GM23248 (cell line): ENCODE data around the gene CPA1. TPM values are rescaled to one million over a fixed set of nuclear protein-coding genes. Genes with fewer than 3 reads are reported as not detected.

Experiments
- DNase-seq: peaks from one replicate; pipeline ENCODE4 v3.0.0-alpha.2; 2015
- H2AFZ ChIP-seq: fragments of 200-600 bp; sonication (generic); 2 replicates; pipeline ENCODE4 v1.6.1; 2016; ENCODE audit warnings: antibody characterized with exemption
- H3F3A ChIP-seq: fragments of 200-600 bp; sonication (generic); 2 replicates; pipeline ENCODE4 v1.6.1; 2016; ENCODE audit warnings: mild to moderate bottlenecking, antibody characterized with exemption, mixed run types; ENCODE audit not compliant: insufficient read depth
- H3K27ac ChIP-seq: fragments of 200-600 bp; sonication (generic); 2 replicates; pipeline ENCODE4 v1.5.1; 2016; ENCODE audit warnings: mild to moderate bottlenecking
- H3K27me3 ChIP-seq: fragments of 200-600 bp; sonication (generic); replicated peaks from 2 replicates; pipeline ENCODE4 v1.6.1; 2016; ENCODE audit warnings: mild to moderate bottlenecking; ENCODE audit not compliant: insufficient read depth
- H3K36me3 ChIP-seq: fragments of 200-600 bp; sonication (generic); 2 replicates; pipeline ENCODE4 v1.6.1; 2016; ENCODE audit warnings: low read depth, mild to moderate bottlenecking
- H3K4me1 ChIP-seq: fragments of 200-600 bp; sonication (generic); 2 replicates; pipeline ENCODE4 v1.6.1; 2016; ENCODE audit warnings: mild to moderate bottlenecking; ENCODE audit not compliant: insufficient read depth
- H3K4me2 ChIP-seq: fragments of 200-600 bp; sonication (generic); one replicate; pipeline ENCODE4 v1.6.1; 2016; ENCODE audit warnings: mild to moderate bottlenecking; ENCODE audit not compliant: unreplicated experiment
- H3K4me3 ChIP-seq: fragments of 200-600 bp; sonication (generic); 2 replicates; pipeline ENCODE4 v1.5.1; 2016; ENCODE audit warnings: mild to moderate bottlenecking
- H3K79me2 ChIP-seq: fragments of 200-600 bp; sonication (generic); 2 replicates; pipeline ENCODE4 v1.6.1; 2016; ENCODE audit warnings: mild to moderate bottlenecking; ENCODE audit not compliant: insufficient read depth
- H3K9ac ChIP-seq: fragments of 200-600 bp; sonication (generic); 2 replicates; pipeline ENCODE4 v1.6.1; 2016; ENCODE audit warnings: mild to moderate bottlenecking
- H3K9me2 ChIP-seq: fragments of 200-600 bp; sonication (generic); 2 replicates; pipeline ENCODE4 v1.6.1; 2016; ENCODE audit warnings: mixed run types, mild to moderate bottlenecking, moderate library complexity; ENCODE audit not compliant: insufficient read depth
- H3K9me3 ChIP-seq: fragments of 200-600 bp; sonication (generic); one replicate; pipeline ENCODE4 v1.6.1; 2017; ENCODE audit warnings: low read depth
- H4K20me1 ChIP-seq: fragments of 200-600 bp; sonication (generic); 2 replicates; pipeline ENCODE4 v1.6.0; 2016; ENCODE audit not compliant: insufficient read depth
- EZH2 ChIP-seq: fragments of 200-600 bp; sonication (generic); IDR thresholded peaks from 2 replicates; pipeline ENCODE4 v1.6.1; 2018; ENCODE audit warnings: antibody characterized with exemption, mild to moderate bottlenecking; ENCODE audit not compliant: insufficient read depth, poor library complexity, severe bottlenecking
- EZH2phosphoT487 ChIP-seq: fragments of 200-600 bp; sonication (generic); IDR thresholded peaks from 2 replicates; pipeline ENCODE4 v1.6.1; 2018; ENCODE audit warnings: antibody characterized with exemption, moderate library complexity, mild to moderate bottlenecking, low read depth; ENCODE audit not compliant: insufficient read depth
- WGBS, 2 experiments: methylation state at CpG; one replicate each; pipeline ENCODE4 v1.1.6; 2015 to 2017; ENCODE audit warnings: low lambda C conversion rate in 2 of 2, low coverage in 1 of 2; ENCODE audit errors: missing lambda C conversion rate in 2 of 2; 5-methylcytosine and 5-hydroxymethylcytosine counted together
- in situ Hi-C: fragments of 300-500 bp; cut with MboI; formaldehyde crosslinking; loops from 2 replicates; pipeline ENCODE4 v1.15.0; 2020
- polyA plus RNA-seq: library from polyadenylated mRNA; unstranded; fragments of >200 nt; fragmentation: Nextera tagmentation; extraction: Ambion mirVana; gene quantifications from 2 replicates; pipeline ENCODE4 v1.2.1, GENCODE V29; 2016
- total RNA-seq: library from RNA; depleted of rRNA; stranded (reverse); fragments of >200 nt; shearing (Covaris generic); gene quantifications from 2 replicates; pipeline ENCODE4 v1.2.3, GENCODE V29; 2014

Gene CPA1
- total and polyA plus RNA-seq, 2 experiments from 2014 or later, result not detected

DNA sequence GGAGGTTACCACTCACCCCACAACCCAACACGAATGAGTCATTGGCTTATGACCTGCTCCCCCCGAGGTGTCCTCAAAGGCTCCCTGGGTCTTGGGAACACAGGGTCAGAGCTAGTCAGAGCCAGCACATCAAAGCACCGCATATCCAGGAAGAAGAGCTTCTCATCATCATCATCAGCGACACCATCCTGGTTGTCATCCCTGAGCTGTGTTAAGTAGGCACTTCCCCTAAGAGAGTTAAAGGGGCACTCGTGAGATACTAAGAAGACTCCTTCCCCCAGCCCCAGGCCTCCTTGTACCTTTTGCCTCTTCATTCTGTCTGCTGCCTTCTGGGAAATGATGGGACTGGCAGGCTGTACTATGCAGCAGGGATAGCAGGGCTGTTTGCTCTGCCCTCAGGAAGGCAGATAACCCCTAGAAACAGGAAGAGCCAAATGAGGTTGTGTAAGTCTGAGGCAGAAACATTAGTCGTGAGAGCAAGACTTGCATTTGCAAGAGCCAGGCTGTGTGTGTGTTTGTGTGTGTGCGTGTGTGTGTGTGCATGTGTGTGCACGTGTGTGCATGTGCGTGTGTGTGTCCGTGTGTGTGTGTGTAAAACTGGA lies 11.1 kb upstream of the CPA1 start:
- 14% methylated on average over 10 of the region's 10 CpGs for WGBS, 2 experiments
- Histone ChIP-seq H3K4me2 (peak overlapping the region; percentile 6), H3K9me3 (no peaks in the 10 kb centered on the region), H3K9ac (peak overlapping the region; percentile 13; the same call in 1 of the 2 replicates), H3K79me2 (no peaks in the 10 kb centered on the region), H3F3A (peaks cover 52% of the 10 kb centered on the region), H2AFZ (0 out of 2 replicates have a peak overlapping the region, but pooled peaks have one; percentile 4), H3K36me3 (no peaks in the 10 kb centered on the region), H3K27ac (peak overlapping the region; percentile 50), H4K20me1 (no peaks in the 10 kb centered on the region), H3K27me3 (no peaks in the 10 kb centered on the region), H3K4me3 (no peak overlapping the region), H3K9me2 (no peaks in the 10 kb centered on the region), H3K4me1 (peaks cover 83% of the 10 kb centered on the region)
- in situ Hi-C loops, result no loop called here
- no peak for TF ChIP-seq EZH2
- no peak for TF ChIP-seq EZH2phosphoT487
- peak; percentile 84 for DNase-seq

DNA sequence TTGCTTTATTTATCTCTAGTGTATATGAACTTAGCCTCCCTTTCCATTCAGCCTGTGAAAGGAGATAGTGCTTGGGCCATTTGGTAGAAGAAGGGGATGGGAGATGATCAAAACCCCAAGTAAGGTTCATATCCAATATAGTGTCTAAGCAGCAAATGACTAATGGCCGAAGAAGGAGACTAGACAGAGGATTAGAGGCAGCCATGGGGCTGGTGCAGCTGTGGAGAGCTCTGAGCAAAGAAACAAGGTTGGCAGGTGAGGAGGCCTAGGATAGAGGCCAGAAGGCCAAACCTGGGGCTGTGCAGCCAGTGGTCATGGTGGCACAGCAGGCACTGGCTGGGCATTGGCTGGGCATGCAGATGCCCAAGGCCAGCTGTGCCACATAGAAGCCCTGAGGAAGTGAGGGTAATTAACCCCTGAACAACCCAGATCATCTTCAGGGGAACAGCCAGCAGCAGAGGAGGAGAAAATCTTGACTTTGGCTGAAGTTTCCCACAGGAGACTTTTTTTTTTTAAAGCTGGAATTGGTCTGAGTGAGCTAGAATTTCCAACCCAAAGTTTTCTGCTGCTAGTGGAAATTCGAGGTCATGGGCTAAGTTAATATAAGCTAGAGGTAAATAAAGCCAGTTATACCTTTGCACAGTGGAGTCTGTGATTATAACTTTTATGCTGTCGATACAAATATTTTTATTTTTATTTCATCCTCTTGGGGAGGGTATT lies 10.3 kb upstream of the CPA1 start:
- Histone ChIP-seq H3K79me2 (no peaks in the 10 kb centered on the region), H3K4me3 (no peak overlapping the region), H3K4me2 (peak overlapping the region; percentile 6), H3K9ac (0 out of 2 replicates have a peak overlapping the region, but pooled peaks have one; percentile 4), H3K36me3 (no peaks in the 10 kb centered on the region), H3K27ac (peak overlapping the region; percentile 50), H3K9me2 (no peaks in the 10 kb centered on the region), H2AFZ (no peak overlapping the region), H3K27me3 (no peaks in the 10 kb centered on the region), H4K20me1 (no peaks in the 10 kb centered on the region), H3F3A (peaks cover 47% of the 10 kb centered on the region), H3K4me1 (peaks cover 77% of the 10 kb centered on the region), H3K9me3 (no peaks in the 10 kb centered on the region)
- WGBS, 2 experiments, result 49 to 54% methylated on average over 3 of the region's 3 CpGs
- in situ Hi-C loops, result no loop called here
- DNase-seq, result peak; percentile 46
- TF ChIP-seq EZH2phosphoT487 (no peak), EZH2 (no peak)

GRCh38 chr7:130371046-130371445 lies 9.2 kb upstream of the CPA1 start:
- no peak overlapping the region for H3K9ac ChIP-seq
- H4K20me1 ChIP-seq, result no peaks in the 10 kb centered on the region
- in situ Hi-C loops, result no loop called here
- no peaks in the 10 kb centered on the region for H3K36me3 ChIP-seq
- H3K27ac ChIP-seq, result no peak overlapping the region
- H3K4me2 ChIP-seq, result no peak overlapping the region
- H2AFZ ChIP-seq, result no peak overlapping the region
- DNase-seq, result peak; percentile 76
- 10 to 15% methylated on average over 3 of the region's 3 CpGs for WGBS, 2 experiments
- H3K27me3 ChIP-seq, result no peaks in the 10 kb centered on the region
- H3K9me2 ChIP-seq, result no peaks in the 10 kb centered on the region
- peaks cover 66% of the 10 kb centered on the region for H3K4me1 ChIP-seq
- H3K9me3 ChIP-seq, result no peaks in the 10 kb centered on the region
- H3K4me3 ChIP-seq, result no peak overlapping the region
- TF ChIP-seq EZH2 (no peak), EZH2phosphoT487 (no peak)
- peaks cover 41% of the 10 kb centered on the region for H3F3A ChIP-seq
- no peaks in the 10 kb centered on the region for H3K79me2 ChIP-seq

- in situ Hi-C loops, result no loop called here
- peak overlapping the region; percentile 58 for H3K4me2 ChIP-seq
- no peaks in the 10 kb centered on the region for H3K36me3 ChIP-seq
- no peaks in the 10 kb centered on the region for H4K20me1 ChIP-seq
- H3K9me2 ChIP-seq, result no peaks in the 10 kb centered on the region
- H3K79me2 ChIP-seq, result no peaks in the 10 kb centered on the region
- no peaks in the 10 kb centered on the region for H3K9me3 ChIP-seq
- H3F3A ChIP-seq, result peaks cover 41% of the 10 kb centered on the region
- H3K4me3 ChIP-seq, result no peak overlapping the region
- TF ChIP-seq EZH2 (no peak), EZH2phosphoT487 (no peak)
- DNase-seq, result no peak
- H2AFZ ChIP-seq, result peak overlapping the region; percentile 95; the same call in 1 of the 2 replicates
- H3K27ac ChIP-seq, result peak overlapping the region; percentile 94
- H3K27me3 ChIP-seq, result no peaks in the 10 kb centered on the region
- peaks cover 52% of the 10 kb centered on the region for H3K4me1 ChIP-seq
- H3K9ac ChIP-seq, result peak overlapping the region; percentile 81
- WGBS, 2 experiments, result 74 to 76% methylated on average over 11 of the region's 11 CpGs
Observed at GRCh38 chr7:130372402-130373165, 7.7 kb upstream of the CPA1 start.
